HPDE6-E6E7 (cell line): Measurements from ENCODE around the gene GRIK5.
A peak's percentile ranks its signal among the peaks of the same experiment; 100 is the strongest.
"Not testable (repeated sequence)": the region's sequence is repeated elsewhere in the genome, so short reads cannot be mapped to it uniquely, and the experiment has no call there.

Source experiments
- DNase-seq: peaks from one replicate; pipeline ENCODE4 v3.0.0; 2011; ENCODE audit warnings: missing footprints; ENCODE audit errors: extremely low spot score

The GRIK5 gene

GRCh38 chr19:42052241-42052863 lies 17.7 kb downstream of the GRIK5 start:
- no peak for DNase-seq

GRCh38 chr19:42051166-42052115 lies 18.6 kb downstream of the GRIK5 start:
- peak; percentile 94 for DNase-seq

GRCh38 chr19:42048992-42049391 lies 21.0 kb downstream of the GRIK5 start:
- DNase-seq = peak; percentile 28

GRCh38 chr19:42045575-42045974 lies 24.4 kb downstream of the GRIK5 start:
- no peak for DNase-seq

GRCh38 chr19:42042455-42043170 lies 27.4 kb downstream of the GRIK5 start:
- no peak for DNase-seq

GRCh38 chr19:42040491-42040890 lies 29.5 kb downstream of the GRIK5 start:
- not testable (repeated sequence) for DNase-seq

- no peak for DNase-seq
Observed at GRCh38 chr19:42040031-42040430, 30.0 kb downstream of the GRIK5 start.

GRCh38 chr19:42038666-42039065 lies 31.3 kb downstream of the GRIK5 start:
- DNase-seq = no peak

- DNase-seq = no peak
Observed at GRCh38 chr19:42037649-42038048, 32.4 kb downstream of the GRIK5 start.

GRCh38 chr19:42034640-42035391 lies 35.2 kb downstream of the GRIK5 start:
- DNase-seq = peak; percentile 69

GRCh38 chr19:42033413-42033812 lies 36.6 kb downstream of the GRIK5 start:
- no peak for DNase-seq

- DNase-seq = no peak
Observed at GRCh38 chr19:42032431-42032830, 37.6 kb downstream of the GRIK5 start.

GRCh38 chr19:42030645-42031440 lies 39.2 kb downstream of the GRIK5 start:
- DNase-seq = no peak

GRCh38 chr19:42028304-42029216 lies 41.4 kb downstream of the GRIK5 start:
- DNase-seq = no peak

GRCh38 chr19:42024622-42025111 lies 45.3 kb downstream of the GRIK5 start:
- no peak for DNase-seq

GRCh38 chr19:42023943-42024260 lies 46.1 kb downstream of the GRIK5 start:
- no peak for DNase-seq

- DNase-seq = no peak
Observed at GRCh38 chr19:42023121-42023942, 46.7 kb downstream of the GRIK5 start.

- no peak for DNase-seq
Observed at GRCh38 chr19:42022616-42023015, 47.4 kb downstream of the GRIK5 start.

GRCh38 chr19:42021185-42021584 lies 48.8 kb downstream of the GRIK5 start:
- DNase-seq = no peak
